Neuron (in vitro differentiated cells): ENCODE data around the gene JMJD8.

Experiments
- H2AFZ ChIP-seq: one replicate; pipeline ENCODE4 v1.6.1; 2013; ENCODE audit warnings: low read depth, mild to moderate bottlenecking, inconsistent platforms, low read length, moderate library complexity
- H3K27me3 ChIP-seq: one replicate; pipeline ENCODE4 v1.6.1; 2013; ENCODE audit warnings: low read length; ENCODE audit not compliant: insufficient read depth
- H3K36me3 ChIP-seq: one replicate; pipeline ENCODE4 v1.6.1; 2013; ENCODE audit warnings: low read length; ENCODE audit not compliant: insufficient read depth
- H3K4me1 ChIP-seq: one replicate; pipeline ENCODE4 v1.6.1; 2013; ENCODE audit warnings: low read length; ENCODE audit not compliant: insufficient read depth
- H3K4me3 ChIP-seq: 2 replicates; pipeline ENCODE4 v1.5.1; 2013; ENCODE audit warnings: mild to moderate bottlenecking, low read length, moderate library complexity
- H3K9me3 ChIP-seq: one replicate; pipeline ENCODE4 v1.6.1; 2013; ENCODE audit warnings: low read length

The JMJD8 gene

DNA sequence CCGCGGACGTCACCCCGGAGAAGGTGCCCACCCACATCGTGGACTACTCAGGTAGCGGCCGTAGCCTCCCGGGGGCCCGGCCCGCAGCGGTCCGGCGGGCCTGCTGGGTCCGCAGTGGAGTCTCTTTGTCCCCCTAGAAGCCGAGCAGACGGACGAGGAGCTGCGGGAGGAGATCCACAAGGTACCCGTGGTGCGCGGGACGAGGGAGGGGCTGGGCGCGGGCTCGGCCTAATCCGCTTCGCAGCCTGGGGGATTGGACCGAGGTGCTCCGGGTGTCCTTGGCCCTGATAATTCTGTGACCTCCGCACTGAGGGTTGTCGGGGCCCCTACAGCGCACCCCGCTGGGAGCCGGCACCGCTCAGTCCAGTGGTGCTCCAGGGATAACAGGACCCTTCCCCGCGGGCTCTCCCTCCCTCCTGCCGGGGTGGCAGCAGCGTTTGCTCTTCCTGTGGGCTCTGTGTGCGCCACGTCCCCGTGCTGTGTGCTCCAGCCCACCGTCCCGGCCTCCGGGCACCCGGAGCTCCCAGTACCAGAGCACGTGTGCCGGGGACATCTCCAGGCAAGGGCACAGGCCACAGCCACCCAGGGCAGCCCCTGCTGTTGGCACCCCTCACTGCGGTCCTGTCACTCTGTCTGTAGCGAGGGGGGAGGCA is 15.5 kb downstream of the JMJD8 start:
- peak overlapping the region; percentile 92 for H3K4me3 ChIP-seq
- H2AFZ ChIP-seq: no peak overlapping the region
- H3K36me3 ChIP-seq: peaks cover 44% of the 10 kb centered on the region
- H3K4me1 ChIP-seq: peaks cover 11% of the 10 kb centered on the region
- H3K9me3 ChIP-seq: no peaks in the 10 kb centered on the region
- no peaks in the 10 kb centered on the region for H3K27me3 ChIP-seq

DNA sequence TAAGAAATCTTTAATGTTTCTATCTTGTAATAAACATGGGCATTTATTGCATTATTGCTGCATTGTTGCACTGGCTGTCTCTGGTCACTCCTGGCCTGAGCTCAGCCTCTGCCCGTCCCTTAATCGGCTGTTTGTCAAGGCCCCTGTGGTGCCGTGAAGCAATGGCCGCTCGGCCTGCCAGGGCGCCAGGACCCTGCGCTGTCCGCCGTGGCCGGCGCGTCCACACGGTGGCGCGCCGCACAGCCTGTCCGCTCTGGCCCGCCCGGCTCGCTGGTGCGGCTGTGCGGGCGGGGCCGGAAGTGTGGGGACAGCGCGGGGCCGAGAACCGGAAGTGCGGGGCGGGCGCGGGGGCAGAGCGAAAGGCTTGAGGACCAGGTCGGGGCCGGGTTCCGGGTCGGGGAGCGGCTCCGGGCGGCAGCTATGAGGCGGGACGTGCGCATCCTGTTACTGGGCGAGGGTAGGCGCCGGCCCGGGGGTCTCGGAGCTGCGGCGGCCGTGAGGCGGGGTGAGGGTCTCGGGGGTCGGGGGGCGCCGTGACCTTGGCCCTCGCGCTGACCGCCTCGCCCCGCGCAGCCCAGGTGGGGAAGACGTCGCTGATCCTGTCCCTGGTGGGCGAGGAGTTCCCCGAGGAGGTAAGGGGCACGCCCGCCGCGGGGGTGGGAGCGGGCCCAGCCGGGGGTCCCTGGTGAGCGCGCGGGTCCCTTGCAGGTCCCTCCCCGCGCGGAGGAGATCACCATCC is 16.2 kb downstream of the JMJD8 start, which contains the start of gene RHOT2:
Gene RHOT2, plus strand, starts transcription at position 353 of the 739 bp plus-strand sequence. Its CDS starts 68 bp downstream, at position 421.
- peaks cover 38% of the 10 kb centered on the region for H3K36me3 ChIP-seq
- no peaks in the 10 kb centered on the region for H3K9me3 ChIP-seq
- peaks cover 11% of the 10 kb centered on the region for H3K4me1 ChIP-seq
- peak within 1 kb of the TSS; percentile 31 for H2AFZ ChIP-seq
- peak within 1 kb of the TSS; percentile 92 for H3K4me3 ChIP-seq
- H3K27me3 ChIP-seq: no peaks in the 10 kb centered on the region

- peak overlapping the region; percentile 31 for H2AFZ ChIP-seq
- no peak overlapping the region for H3K4me3 ChIP-seq
- H3K9me3 ChIP-seq: no peaks in the 10 kb centered on the region
- peaks cover 31% of the 10 kb centered on the region for H3K36me3 ChIP-seq
- no peaks in the 10 kb centered on the region for H3K27me3 ChIP-seq
- H3K4me1 ChIP-seq: peaks cover 11% of the 10 kb centered on the region
Observed at GRCh38 chr16:667113-667779, 16.9 kb downstream of the JMJD8 start.

DNA sequence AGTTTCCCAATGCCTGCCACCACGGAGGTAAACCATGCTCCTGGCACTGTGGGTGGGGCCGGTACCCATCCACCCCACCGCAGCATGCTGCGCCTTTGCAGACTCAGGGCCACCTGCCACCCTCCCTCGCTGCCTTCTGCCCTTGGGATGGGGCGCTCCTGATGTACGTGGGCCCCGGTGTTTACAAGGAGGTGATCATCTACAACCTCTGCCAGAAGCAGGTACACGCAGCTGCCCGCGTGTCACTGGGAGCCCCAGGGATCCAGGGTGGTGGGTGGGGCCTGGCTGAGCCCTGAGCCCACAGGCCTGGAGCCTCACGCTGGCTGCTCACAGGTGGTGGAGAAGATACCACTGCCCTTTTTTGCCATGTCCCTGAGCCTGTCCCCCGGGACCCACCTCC is 17.6 kb downstream of the JMJD8 start:
- peaks cover 11% of the 10 kb centered on the region for H3K4me1 ChIP-seq
- H3K36me3 ChIP-seq: peaks cover 30% of the 10 kb centered on the region
- no peaks in the 10 kb centered on the region for H3K27me3 ChIP-seq
- no peak overlapping the region for H2AFZ ChIP-seq
- H3K9me3 ChIP-seq: no peaks in the 10 kb centered on the region
- no peak overlapping the region for H3K4me3 ChIP-seq

GRCh38 chr16:662597-662996 is 21.5 kb downstream of the JMJD8 start:
- H3K4me3 ChIP-seq: no peak overlapping the region
- no peaks in the 10 kb centered on the region for H3K9me3 ChIP-seq
- no peak overlapping the region for H2AFZ ChIP-seq
- H3K36me3 ChIP-seq: peaks cover 31% of the 10 kb centered on the region
- H3K4me1 ChIP-seq: peaks cover 6% of the 10 kb centered on the region
- no peaks in the 10 kb centered on the region for H3K27me3 ChIP-seq

DNA sequence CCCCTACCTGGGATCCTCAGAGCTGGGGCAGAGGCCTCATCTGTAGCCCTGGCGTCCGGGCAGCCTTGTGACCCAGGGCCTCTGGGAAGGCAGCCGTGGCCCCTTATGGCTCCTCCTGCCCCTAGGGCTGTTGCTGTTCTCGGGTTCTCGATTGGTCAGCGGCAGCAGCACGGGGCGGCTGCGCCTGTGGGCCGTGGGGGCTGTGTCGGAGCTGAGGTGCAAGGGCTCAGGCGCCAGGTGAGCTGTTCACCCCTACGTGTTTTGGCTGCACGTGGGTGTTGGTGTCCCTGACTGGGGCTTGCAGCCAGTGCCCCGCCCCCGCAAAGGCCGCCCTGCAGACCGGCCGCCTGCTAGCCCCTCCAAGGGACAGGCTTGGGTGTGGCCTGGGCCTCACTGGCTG is 22.0 kb downstream of the JMJD8 start:
- no peak overlapping the region for H2AFZ ChIP-seq
- no peak overlapping the region for H3K4me3 ChIP-seq
- H3K4me1 ChIP-seq: peaks cover 2% of the 10 kb centered on the region
- no peaks in the 10 kb centered on the region for H3K9me3 ChIP-seq
- H3K36me3 ChIP-seq: peaks cover 34% of the 10 kb centered on the region
- H3K27me3 ChIP-seq: no peaks in the 10 kb centered on the region

DNA sequence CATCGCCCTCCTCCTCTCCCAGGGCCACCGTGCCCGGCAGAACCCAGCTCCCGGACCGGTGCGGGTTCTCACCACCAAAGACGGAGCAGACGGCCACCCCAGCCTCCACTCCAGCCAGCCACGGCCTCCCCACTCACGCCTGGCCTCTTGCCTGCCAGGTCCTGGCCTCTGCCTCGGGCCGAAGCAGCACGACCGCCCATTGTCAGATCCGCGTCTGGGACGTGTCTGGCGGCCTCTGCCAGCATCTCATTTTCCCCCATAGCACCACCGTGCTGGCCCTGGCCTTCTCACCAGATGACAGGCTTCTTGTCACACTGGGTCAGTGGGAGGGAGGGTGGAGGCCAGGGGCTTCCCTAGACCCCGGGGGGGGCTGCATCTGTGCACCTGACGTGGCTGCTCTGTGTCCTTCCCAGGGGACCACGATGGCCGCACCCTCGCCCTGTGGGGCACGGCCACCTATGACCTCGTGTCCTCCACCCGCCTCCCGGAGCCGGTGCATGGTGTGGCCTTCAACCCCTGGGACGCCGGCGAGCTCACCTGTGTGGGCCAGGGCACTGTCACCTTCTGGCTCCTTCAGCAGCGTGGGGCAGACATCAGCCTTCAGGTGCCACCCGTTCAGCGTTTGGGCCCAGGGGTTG is 22.8 kb downstream of the JMJD8 start:
- Histone ChIP-seq H3K4me3 (no peak overlapping the region), H3K27me3 (no peaks in the 10 kb centered on the region), H2AFZ (no peak overlapping the region), H3K9me3 (no peaks in the 10 kb centered on the region), H3K36me3 (peaks cover 41% of the 10 kb centered on the region), H3K4me1 (peaks cover 2% of the 10 kb centered on the region)

DNA sequence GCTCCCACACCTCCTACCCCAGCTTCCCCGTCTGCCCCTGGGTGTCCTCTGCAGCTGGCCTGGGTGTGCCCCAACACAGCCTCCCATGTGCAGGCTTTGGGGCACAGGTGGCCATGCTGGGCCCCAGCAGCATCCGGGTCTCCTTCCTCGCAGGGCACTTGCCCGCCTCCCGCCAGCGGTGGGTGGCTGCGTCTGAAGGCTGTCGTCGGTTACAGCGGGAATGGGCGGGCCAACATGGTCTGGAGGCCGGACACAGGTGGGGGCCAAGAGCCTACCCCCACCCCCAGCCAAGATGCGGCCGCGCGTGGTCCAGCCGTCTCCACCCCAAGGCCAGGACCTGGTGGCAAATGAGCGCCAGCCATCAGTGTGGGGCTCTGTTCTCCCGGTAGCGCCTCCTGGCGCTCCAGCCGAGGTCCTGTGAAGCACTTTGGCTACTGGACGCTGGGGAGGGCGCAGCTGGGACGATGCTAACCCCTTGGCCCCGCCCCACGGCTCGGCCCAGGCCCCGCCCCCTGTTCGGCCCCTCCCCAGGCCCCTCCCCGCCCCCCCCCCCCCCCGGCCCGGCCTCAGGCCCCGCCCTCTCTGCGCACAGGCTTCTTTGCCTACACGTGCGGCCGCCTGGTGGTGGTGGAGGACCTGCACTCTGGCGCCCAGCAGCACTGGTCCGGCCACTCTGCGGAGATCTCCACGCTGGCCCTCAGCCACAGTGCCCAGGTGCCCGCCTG is 23.5 kb downstream of the JMJD8 start:
- Histone ChIP-seq H3K27me3 (no peaks in the 10 kb centered on the region), H3K4me3 (no peak overlapping the region), H2AFZ (no peak overlapping the region), H3K36me3 (peaks cover 41% of the 10 kb centered on the region), H3K9me3 (no peaks in the 10 kb centered on the region), H3K4me1 (peaks cover 2% of the 10 kb centered on the region)

DNA sequence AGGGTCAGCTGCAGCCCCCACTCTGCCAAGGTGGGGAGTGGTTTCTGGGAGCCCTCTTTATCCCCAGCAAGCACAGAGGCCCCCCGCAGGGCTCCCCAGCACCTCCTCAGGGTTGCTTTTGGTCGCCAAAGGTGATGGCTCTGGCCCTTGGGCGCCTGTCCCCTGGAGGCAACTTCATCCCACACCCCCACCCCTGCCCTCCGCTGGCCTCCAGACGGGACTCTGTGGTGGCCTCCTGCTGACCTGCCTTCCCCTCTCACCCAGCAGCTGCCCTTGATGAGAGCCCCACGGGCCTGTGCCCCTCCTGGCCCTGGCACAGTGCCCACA is 24.0 kb downstream of the JMJD8 start:
- no peaks in the 10 kb centered on the region for H3K27me3 ChIP-seq
- H3K36me3 ChIP-seq: peaks cover 47% of the 10 kb centered on the region
- no peak overlapping the region for H2AFZ ChIP-seq
- H3K4me3 ChIP-seq: no peak overlapping the region
- H3K9me3 ChIP-seq: no peaks in the 10 kb centered on the region
- H3K4me1 ChIP-seq: peaks cover 2% of the 10 kb centered on the region

- Histone ChIP-seq H3K9me3 (no peaks in the 10 kb centered on the region), H3K36me3 (peaks cover 49% of the 10 kb centered on the region), H3K4me1 (peaks cover 2% of the 10 kb centered on the region), H3K27me3 (no peaks in the 10 kb centered on the region), H2AFZ (no peak overlapping the region), H3K4me3 (no peak overlapping the region)
Observed at GRCh38 chr16:659618-660017, 24.5 kb downstream of the JMJD8 start.

- H3K9me3 ChIP-seq: no peaks in the 10 kb centered on the region
- no peak overlapping the region for H3K4me3 ChIP-seq
- peaks cover 50% of the 10 kb centered on the region for H3K36me3 ChIP-seq
- H3K27me3 ChIP-seq: no peaks in the 10 kb centered on the region
- H2AFZ ChIP-seq: no peak overlapping the region
- H3K4me1 ChIP-seq: peaks cover 2% of the 10 kb centered on the region
Observed at GRCh38 chr16:658679-659571, 25.2 kb downstream of the JMJD8 start.

GRCh38 chr16:657487-657886 is 26.6 kb downstream of the JMJD8 start:
- Histone ChIP-seq H2AFZ (no peak overlapping the region), H3K4me3 (no peak overlapping the region), H3K9me3 (no peaks in the 10 kb centered on the region), H3K27me3 (no peaks in the 10 kb centered on the region), H3K4me1 (peaks cover 2% of the 10 kb centered on the region), H3K36me3 (peaks cover 54% of the 10 kb centered on the region)
